Subcutaneous adipose tissue (tissue), 4 donors: ENCODE measurements around the gene SLC6A17. TPM values are rescaled to one million over a fixed set of nuclear protein-coding genes. Genes with fewer than 3 reads are reported as not detected.

Source experiments
- total RNA-seq, 4 donors: library from RNA; depleted of rRNA; stranded (reverse); fragments of >200 nt; gene quantifications; one replicate each; pipeline ENCODE4 v1.1.0, GENCODE V29; 2016
- TF ChIP-seq, protein P1 (sequence below): fragments of 450-650 bp; IDR thresholded peaks from one replicate; pipeline ENCODE4 v1.5.1; 2016; ENCODE audit warnings: low read depth, mild to moderate bottlenecking, control low read depth, antibody characterized with exemption, moderate library complexity

The SLC6A17 gene
- total RNA-seq, 4 donors from 2014 or later: under 0.01 TPM; not detected in 3

DNA sequence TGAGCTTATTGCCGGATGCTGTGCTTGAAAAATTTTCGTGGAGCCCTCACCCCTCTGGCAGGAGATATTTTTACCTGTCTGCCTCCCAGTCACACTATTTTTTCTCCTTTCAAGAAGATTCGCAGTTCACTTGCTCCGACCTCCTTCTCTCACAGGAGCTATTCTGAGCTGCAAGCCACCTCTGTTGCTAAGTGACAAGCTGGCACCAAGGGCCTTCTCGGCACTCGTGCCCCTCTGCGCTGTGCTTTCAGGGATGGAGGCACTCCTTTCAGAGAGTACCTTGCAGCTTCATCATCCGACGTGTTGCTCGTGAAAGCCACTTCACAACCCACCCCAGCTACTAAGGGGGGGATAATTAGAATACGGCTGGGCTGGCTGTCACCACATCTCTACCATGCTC, 11.6 kb downstream of the SLC6A17 start:
- TF ChIP-seq, protein P1, sequence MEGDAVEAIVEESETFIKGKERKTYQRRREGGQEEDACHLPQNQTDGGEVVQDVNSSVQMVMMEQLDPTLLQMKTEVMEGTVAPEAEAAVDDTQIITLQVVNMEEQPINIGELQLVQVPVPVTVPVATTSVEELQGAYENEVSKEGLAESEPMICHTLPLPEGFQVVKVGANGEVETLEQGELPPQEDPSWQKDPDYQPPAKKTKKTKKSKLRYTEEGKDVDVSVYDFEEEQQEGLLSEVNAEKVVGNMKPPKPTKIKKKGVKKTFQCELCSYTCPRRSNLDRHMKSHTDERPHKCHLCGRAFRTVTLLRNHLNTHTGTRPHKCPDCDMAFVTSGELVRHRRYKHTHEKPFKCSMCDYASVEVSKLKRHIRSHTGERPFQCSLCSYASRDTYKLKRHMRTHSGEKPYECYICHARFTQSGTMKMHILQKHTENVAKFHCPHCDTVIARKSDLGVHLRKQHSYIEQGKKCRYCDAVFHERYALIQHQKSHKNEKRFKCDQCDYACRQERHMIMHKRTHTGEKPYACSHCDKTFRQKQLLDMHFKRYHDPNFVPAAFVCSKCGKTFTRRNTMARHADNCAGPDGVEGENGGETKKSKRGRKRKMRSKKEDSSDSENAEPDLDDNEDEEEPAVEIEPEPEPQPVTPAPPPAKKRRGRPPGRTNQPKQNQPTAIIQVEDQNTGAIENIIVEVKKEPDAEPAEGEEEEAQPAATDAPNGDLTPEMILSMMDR: no peak

DNA sequence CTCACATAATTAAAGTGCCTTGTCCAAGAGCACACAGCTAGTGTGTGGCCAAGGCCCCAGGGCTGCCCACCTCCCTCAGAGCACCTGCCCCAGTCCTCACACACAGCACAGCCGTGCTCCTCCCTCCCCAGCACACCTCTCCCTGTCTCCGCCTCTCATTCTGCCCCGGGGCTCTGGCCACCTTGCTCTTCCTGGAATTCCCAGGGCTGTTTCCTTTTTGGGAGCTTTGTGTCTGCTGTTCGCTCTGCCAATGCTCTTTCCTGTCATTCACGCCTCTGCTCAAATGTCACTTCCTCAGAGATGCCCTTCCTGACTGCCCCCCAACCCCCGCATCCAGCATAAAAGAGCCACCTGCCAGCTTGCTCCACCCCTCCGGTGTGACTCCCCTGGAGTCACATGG, 13.3 kb downstream of the SLC6A17 start:
- TF ChIP-seq, protein P1: no peak

DNA sequence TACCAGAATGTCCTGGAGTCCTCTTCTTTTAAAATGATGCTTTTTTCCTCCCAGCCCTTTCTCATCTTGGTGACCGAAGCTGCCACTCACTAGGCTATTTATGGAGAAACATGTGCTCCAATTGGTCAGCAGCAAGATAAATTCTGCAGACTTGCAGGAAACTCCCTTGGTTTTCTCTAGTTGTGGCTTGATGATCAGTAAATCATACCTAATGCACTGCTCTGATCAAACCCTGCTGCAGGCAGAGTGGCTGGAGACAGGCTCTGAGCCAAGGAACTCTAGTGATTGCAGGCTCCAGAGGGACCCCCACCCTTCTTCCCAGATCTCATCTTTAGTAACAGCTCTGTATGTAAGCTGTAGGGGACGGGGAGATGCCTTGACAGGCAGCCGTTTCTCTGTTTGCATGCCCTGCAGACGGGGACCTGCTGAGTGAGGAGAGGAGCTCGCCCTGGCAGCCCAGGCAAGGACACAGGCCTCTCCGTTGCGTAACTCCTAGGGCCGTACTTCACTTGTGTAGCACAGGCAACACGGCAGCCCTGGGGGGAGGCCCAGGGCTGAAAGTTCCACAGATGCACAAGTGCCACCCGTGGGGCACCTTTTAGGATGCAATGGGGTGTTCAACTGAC, 14.5 kb downstream of the SLC6A17 start:
- TF ChIP-seq, protein P1: no peak

DNA sequence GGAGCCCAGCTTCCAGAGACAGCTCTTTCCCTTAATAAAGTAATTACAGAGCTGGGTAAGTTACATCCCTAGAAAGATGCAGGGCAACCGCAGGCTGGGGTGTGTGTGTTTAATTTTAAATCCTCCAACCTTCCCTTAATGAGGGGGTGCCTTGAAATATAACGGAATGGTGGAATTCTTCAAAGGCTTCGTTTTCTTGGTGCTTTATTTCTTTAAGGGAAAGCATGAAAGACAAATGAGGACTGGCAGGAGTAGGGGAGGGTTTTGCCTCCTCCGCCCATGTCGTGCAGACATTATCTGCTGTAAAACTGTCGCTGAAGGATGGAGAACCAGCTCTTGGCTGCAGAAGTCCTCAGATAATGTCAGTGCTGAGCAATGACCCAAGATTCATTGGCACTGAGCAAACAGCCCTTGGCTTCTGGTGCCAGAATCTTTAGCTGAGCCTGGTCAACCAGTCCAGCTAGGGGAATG, 15.5 kb downstream of the SLC6A17 start:
- TF ChIP-seq, protein P1: no peak

DNA sequence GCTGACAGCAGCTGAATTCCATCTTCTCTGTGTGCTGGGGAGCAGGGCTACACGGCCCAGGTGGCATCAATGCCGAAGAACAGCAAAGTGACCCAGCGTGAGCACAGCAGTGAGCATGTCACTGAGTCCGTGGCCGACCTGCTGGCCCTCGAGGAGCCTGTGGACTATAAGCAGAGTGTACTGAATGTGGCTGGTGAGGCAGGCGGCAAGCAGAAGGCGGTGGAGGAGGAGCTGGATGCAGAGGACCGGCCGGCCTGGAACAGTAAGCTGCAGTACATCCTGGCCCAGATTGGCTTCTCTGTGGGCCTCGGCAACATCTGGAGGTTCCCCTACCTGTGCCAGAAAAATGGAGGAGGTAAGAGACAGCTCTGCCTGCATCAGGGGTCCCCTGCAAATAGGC, 16.6 kb downstream of the SLC6A17 start:
- TF ChIP-seq, protein P1: no peak

DNA sequence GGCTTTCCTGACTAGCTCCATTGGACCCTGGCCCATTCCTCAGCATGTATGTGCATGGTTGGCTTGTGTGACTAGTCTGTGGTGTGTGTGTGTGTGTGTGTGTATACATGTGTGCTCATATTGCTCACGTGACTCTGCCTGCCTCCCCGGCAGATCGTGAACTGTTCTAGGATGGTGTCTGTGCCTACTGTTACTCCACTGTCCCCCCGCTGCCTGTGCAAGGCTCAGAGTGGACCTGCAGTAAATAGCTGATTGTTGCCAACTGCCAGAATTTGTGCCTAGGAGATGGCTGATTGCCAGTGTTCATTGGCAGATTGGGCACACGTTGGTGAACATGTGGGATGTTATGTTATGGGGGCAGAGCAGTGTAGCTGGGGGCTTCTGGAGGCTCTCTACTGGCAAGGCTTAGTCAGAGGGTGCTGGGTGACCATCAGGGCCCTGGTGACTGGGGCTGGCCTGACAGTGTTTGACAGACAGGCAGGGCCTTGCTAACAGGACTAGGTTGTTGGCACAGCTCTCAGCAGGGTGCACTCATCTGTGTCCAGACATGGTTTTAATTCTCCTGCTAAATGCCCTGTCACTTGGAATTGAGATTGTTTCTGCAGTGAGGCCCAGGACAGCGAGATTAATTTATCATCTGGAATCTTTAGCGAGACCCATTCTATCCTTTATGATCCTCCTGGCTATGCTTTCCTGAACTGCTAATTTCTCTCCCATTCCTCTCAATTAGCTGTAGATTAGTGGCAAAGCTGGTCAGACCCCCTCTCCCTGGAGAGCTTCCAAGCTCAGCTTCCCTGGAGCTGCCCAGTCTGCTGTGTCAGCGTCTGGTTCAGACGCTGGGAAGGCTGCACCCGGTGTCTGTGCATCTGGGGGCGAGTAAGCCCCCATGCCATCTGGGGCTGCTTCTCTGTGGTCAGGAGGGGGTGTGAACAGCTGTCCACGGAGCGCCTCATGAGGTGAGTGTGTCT, 20.8 kb downstream of the SLC6A17 start:
- TF ChIP-seq, protein P1: no peak

DNA sequence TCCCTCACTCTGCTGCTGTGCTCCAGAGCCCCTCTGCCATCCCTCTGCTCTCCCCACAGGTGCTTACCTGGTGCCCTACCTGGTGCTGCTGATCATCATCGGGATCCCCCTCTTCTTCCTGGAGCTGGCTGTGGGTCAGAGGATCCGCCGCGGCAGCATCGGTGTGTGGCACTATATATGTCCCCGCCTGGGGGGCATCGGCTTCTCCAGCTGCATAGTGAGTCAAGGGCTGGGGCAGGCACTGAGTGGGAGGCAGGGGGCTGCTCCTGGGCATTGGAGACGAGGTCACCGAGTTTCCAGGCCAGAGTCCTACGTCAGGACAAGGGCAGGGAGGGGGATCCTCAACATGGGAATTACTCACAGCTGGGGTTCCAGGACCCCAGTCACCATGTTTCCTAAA, 21.7 kb downstream of the SLC6A17 start:
- TF ChIP-seq, protein P1: no peak
